ENCODE results near the gene MMEL1.

Gene MMEL1

DNA sequence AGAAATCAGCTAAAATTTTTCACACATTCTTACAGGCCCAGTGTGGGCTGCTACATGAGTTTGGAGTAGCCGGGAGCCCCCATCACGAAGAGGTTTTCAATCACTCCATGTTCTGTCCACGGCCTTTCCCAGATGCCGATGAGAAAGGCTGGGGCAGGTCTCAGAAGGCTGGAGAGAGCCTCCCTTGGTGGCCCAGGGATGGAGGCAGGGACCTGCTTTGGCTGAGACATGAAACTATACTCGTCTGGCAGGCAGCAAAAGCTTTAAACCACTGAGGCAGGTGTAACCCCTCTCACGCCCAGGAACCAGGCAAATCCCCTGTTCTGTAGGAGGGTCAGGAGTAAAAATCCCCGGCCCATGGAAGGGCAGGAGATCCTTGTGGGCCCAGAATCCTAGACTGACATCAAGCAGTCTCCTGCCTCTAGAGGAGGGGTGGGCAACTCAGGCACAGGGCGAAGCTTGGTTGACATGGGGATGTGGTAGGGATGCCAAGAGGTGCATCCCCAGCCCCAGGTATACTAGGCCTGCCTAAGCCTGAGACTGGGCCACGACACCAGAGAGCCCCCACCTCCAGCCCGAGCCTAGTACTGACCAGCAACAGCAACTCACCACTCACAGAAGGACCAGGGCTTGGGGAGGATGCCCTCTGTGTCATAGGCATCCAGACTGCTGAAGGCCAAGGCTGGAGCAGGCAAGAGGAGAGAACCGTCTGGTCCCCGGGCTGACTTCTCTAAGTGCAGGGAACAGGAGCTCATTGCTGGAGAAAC lies 9.1 kb downstream of the MMEL1 start:
- DNase-seq (ENCODE audit: low read depth) = no peak
- TF ChIP-seq, protein P1, sequence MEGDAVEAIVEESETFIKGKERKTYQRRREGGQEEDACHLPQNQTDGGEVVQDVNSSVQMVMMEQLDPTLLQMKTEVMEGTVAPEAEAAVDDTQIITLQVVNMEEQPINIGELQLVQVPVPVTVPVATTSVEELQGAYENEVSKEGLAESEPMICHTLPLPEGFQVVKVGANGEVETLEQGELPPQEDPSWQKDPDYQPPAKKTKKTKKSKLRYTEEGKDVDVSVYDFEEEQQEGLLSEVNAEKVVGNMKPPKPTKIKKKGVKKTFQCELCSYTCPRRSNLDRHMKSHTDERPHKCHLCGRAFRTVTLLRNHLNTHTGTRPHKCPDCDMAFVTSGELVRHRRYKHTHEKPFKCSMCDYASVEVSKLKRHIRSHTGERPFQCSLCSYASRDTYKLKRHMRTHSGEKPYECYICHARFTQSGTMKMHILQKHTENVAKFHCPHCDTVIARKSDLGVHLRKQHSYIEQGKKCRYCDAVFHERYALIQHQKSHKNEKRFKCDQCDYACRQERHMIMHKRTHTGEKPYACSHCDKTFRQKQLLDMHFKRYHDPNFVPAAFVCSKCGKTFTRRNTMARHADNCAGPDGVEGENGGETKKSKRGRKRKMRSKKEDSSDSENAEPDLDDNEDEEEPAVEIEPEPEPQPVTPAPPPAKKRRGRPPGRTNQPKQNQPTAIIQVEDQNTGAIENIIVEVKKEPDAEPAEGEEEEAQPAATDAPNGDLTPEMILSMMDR (conservative IDR thresholded peaks at IDR 0.05; ENCODE audit: control insufficient read depth, insufficient read depth, low read depth, low read length) = no peak
- no peak overlapping the region for H3K4me3 ChIP-seq (ENCODE audit: control insufficient read depth, low read depth, low read length)

DNA sequence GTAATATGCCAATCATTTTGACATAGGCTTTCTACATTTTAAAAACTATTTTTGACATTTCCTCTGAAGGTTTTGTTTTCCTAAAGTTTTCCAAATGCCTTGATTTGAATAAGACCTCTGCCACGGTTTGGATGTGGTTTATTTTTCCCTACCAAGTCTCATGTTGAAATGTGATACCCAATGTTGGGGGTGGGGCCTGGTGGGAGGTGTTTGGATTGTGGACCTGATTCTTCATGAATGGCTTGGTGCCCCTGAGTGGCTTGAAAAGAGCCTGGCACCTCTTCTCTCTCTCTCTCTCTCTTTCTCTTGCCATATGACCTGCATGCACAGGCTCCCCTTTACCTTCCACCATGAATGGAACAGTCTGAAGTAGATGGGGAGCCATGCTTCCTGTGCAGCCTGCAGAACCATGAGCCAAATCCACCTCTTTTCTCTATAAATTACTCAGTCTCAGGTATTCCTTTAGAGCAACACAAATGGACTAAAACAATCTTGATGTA lies 14.8 kb downstream of the MMEL1 start:
- TF ChIP-seq, protein P1 (conservative IDR thresholded peaks at IDR 0.05; ENCODE audit: control insufficient read depth, insufficient read depth, low read depth, low read length) = no peak
- no peak overlapping the region for H3K4me3 ChIP-seq (ENCODE audit: control insufficient read depth, low read depth, low read length)
- no peak for DNase-seq (ENCODE audit: low read depth)

DNA sequence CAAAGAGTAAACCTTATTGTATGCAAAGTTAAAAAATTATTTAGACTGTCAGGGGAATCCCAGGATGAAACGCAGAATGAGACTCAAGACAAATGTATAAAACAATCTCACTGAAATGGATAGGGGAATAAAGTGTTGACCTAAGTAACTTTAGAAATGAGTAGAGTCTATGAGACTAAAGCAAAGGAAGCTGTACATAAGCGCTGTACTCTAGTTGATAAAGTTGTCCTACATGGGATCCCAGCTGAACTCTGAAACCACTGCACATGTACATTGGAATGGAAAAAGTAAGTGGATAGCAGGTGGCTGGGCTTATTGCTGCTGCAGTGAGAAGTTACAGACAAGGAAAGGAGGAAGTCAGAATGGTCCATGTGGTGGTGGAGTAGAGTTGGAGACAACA lies 18.7 kb downstream of the MMEL1 start:
- TF ChIP-seq, protein P1 (conservative IDR thresholded peaks at IDR 0.05; ENCODE audit: control insufficient read depth, insufficient read depth, low read depth, low read length) = no peak
- no peak for DNase-seq (ENCODE audit: low read depth)
- no peak overlapping the region for H3K4me3 ChIP-seq (ENCODE audit: control insufficient read depth, low read depth, low read length)

DNA sequence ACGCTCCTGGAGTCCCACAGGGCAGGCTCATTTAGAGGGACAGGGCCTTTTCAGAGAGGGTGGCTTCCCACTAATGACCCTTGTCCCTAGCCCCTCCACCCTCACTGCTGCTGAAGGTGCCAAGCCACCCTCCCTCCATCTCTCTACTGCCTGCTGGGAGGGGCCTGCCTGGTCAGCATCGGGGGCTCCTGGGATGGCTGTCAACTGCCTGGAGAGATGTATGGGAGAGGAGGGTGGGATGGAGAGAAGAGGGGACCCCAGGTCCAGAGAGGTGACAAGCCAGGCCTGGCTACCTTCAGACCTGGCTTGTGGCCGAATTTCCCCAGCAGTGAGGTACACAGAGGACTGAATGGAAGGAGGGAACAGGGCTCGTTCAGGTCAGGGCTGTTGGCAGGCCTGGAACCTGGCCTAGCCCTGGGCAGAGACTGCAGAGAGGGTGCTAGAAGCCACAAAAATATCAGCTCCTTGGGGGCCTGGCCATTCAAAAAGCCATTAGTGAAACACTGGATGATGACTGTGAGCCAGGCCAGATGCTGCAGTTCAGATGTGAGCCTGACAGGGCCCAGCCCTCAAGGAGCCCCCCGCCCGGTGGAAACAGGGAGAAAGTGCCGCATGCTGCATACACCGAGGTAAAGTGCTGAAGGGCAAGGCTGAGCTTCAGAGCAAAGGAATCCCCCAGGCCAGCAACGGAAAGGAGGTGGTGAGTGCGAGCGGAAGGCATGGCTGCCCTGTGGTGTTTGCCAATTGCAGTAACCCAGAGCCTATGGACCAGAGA lies 20.0 kb downstream of the MMEL1 start:
- DNase-seq (ENCODE audit: low read depth) = no peak
- TF ChIP-seq, protein P1 (conservative IDR thresholded peaks at IDR 0.05; ENCODE audit: control insufficient read depth, insufficient read depth, low read depth, low read length) = no peak
- no peak overlapping the region for H3K4me3 ChIP-seq (ENCODE audit: control insufficient read depth, low read depth, low read length)

DNA sequence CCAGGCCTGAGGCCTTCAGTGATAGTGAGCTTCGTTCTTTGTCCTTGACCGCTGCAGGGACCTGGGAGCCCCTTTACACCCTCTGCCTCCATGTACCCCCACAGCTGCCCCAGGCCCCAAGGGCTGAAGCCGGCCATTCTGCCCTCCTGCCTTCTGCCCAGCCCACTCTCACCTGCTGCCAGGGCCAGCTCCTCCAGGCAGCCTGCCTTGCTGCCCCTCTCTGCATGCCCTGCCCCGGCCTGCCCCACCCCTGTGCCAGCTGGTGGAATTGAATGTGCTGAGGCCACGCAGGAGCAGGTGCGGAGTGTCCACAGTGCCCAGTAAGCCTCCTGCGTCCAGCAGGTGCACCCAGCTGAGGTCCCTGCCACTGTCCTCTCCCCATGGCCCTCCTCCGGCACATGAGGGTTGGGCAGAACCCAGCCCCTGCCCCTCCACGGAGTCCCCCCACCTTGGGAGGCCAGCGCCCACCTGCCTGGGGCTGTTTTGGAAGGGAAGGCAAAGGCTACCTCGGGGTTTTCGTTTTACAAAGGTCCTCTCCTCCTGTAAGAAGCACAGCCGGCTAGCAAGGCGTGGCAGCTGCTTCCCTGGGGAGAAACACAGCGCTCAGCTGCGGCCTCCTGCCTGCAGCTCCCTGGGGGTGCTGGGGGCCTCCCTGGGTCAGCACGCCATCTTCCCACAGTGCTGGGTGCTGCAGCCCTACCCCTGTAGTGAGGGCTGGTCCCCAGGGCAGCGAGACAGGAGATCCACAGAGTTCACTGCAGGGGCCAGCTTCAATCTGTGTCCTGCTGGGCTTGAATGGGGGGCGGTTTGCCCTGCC lies 21.0 kb downstream of the MMEL1 start:
- TF ChIP-seq, protein P1 (conservative IDR thresholded peaks at IDR 0.05; ENCODE audit: control insufficient read depth, insufficient read depth, low read depth, low read length) = no peak
- no peak for DNase-seq (ENCODE audit: low read depth)
- H3K4me3 ChIP-seq (ENCODE audit: control insufficient read depth, low read depth, low read length) = no peak overlapping the region

DNA sequence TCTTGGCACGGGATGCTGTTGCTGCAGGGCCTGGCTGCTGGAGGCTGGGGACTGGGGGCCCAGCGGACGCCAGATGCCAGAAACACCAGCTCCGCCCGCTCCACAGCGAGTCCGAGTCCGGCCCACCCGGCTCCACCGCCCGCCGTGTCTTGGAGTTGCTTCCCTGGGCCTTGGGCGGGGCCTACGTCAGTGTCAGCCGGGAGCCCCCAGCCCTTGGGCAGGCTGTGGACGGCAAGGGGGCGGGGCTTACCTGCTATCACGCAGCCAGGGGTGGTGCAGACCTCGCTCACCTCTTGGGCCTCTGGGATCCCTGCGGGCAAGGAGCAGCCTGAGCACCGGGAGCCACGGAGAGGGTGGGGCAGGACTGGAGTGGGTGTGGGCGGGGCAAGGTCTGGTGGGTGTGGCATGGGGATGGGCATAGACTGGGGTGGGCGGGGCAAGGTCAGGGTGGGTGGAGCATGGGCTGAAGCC lies 21.8 kb downstream of the MMEL1 start:
- no peak for DNase-seq (ENCODE audit: low read depth)
- TF ChIP-seq, protein P1 (conservative IDR thresholded peaks at IDR 0.05; ENCODE audit: control insufficient read depth, insufficient read depth, low read depth, low read length) = no peak
- no peak overlapping the region for H3K4me3 ChIP-seq (ENCODE audit: control insufficient read depth, low read depth, low read length)
